T-helper 2 cell treated with Interferon-gamma antibody and Interleukin-4, amounts not matched to agents 100 ng/mL and 5 ng/mL, for 36 hours (primary cell): Measurements from ENCODE around the gene DCAF4. TPM values are rescaled to one million over a fixed set of nuclear protein-coding genes. Genes with fewer than 3 reads are reported as not detected.

ENCODE experiments used
- intact Hi-C: fragments of 100-400 bp; cut with micrococcal nuclease; formaldehyde crosslinking; loops from one replicate; pipeline ENCODE4 v1.15.1; 2023
- total RNA-seq: library from RNA; stranded (reverse); gene quantifications from 2 replicates; pipeline ENCODE4 v1.2.3, GENCODE V29; 2022

The DCAF4 gene
- total RNA-seq, result 14.5 and 15.5 TPM in 2 replicates

GRCh38 chr14:72926292-72927028 is at the start of gene DCAF4:
Gene DCAF4, plus strand, starts transcription at chr14:72926464. Its CDS starts 11,515 bp downstream, at chr14:72937979.
- intact Hi-C loops, result loop anchor here (1.0 to 5.0 kb wide), 4 partner anchors 32 to 450 kb away; partner anchors contain the start of genes DPF3, RBM25 and ZFYVE1

GRCh38 chr14:72876710-72877063 is 49.6 kb upstream of the DCAF4 start:
- intact Hi-C loops, result no loop called here

GRCh38 chr14:72878746-72879145 is 47.5 kb upstream of the DCAF4 start:
- intact Hi-C loops, result no loop called here

- intact Hi-C loops, result no loop called here
Observed at GRCh38 chr14:72879431-72879830, 46.8 kb upstream of the DCAF4 start.

- intact Hi-C loops, result no loop called here
Observed at GRCh38 chr14:72880164-72880563, 46.1 kb upstream of the DCAF4 start.

- intact Hi-C loops, result no loop called here
Observed at GRCh38 chr14:72880820-72881219, 45.4 kb upstream of the DCAF4 start.

- intact Hi-C loops, result no loop called here
Observed at GRCh38 chr14:72881543-72881942, 44.7 kb upstream of the DCAF4 start.

GRCh38 chr14:72882047-72882446 is 44.2 kb upstream of the DCAF4 start:
- intact Hi-C loops, result no loop called here

GRCh38 chr14:72882463-72882862 is 43.8 kb upstream of the DCAF4 start:
- intact Hi-C loops, result no loop called here

- intact Hi-C loops, result no loop called here
Observed at GRCh38 chr14:72883109-72883508, 43.2 kb upstream of the DCAF4 start.

- intact Hi-C loops, result no loop called here
Observed at GRCh38 chr14:72883961-72884360, 42.3 kb upstream of the DCAF4 start.

GRCh38 chr14:72884386-72884785 is 41.9 kb upstream of the DCAF4 start:
- intact Hi-C loops, result no loop called here

- intact Hi-C loops, result no loop called here
Observed at GRCh38 chr14:72887514-72887913, 38.8 kb upstream of the DCAF4 start.

- intact Hi-C loops, result no loop called here
Observed at GRCh38 chr14:72888192-72888591, 38.1 kb upstream of the DCAF4 start.

- intact Hi-C loops, result no loop called here
Observed at GRCh38 chr14:72888636-72889201, 37.5 kb upstream of the DCAF4 start.

GRCh38 chr14:72889366-72889765 is 36.9 kb upstream of the DCAF4 start:
- intact Hi-C loops, result no loop called here

- intact Hi-C loops, result loop anchor here (10.0 kb wide), 1 partner anchor 157 kb away; no protein-coding TSS in a partner anchor
Observed at GRCh38 chr14:72891666-72892102, 34.6 kb upstream of the DCAF4 start.

GRCh38 chr14:72892103-72892878 is 34.0 kb upstream of the DCAF4 start:
- intact Hi-C loops, result loop anchor here (10.0 kb wide), 1 partner anchor 157 kb away; no protein-coding TSS in a partner anchor

GRCh38 chr14:72892879-72893635 is 33.2 kb upstream of the DCAF4 start:
- intact Hi-C loops, result loop anchor here (10.0 kb wide), 1 partner anchor 158 kb away; no protein-coding TSS in a partner anchor

- intact Hi-C loops, result loop anchor here (1.0 to 10.0 kb wide), 3 partner anchors 33 to 299 kb away; partner anchors contain the start of gene DCAF4
Observed at GRCh38 chr14:72893636-72894322, 32.5 kb upstream of the DCAF4 start, which contains the start of gene DPF3. Gene DPF3, minus strand, starts transcription at chr14:72894101. Its CDS starts 13 bp downstream, at chr14:72894088.

- intact Hi-C loops, result loop anchor here (1.0 to 10.0 kb wide), 3 partner anchors 32 to 299 kb away; partner anchors contain the start of gene DCAF4
Observed at GRCh38 chr14:72894323-72894622, 32.0 kb upstream of the DCAF4 start.
